ENCODE data around the gene TMEM59.

- no peak for TF ChIP-seq POLR2AphosphoS5 (IDR thresholded peaks at IDR 0.05)
- TF ChIP-seq CTCF (IDR thresholded peaks at IDR 0.05 in 8 of 11, conservative IDR thresholded peaks at IDR 0.05 in 3 of 11) = no peak
These were observed 36.4 kb downstream of the TMEM59 start for GRCh38 chr1:54016343-54017282.

Measured in spleen (tissue), 7 donors.